ENCODE results near the gene PFKFB4.

PFKFB4 gene

DNA sequence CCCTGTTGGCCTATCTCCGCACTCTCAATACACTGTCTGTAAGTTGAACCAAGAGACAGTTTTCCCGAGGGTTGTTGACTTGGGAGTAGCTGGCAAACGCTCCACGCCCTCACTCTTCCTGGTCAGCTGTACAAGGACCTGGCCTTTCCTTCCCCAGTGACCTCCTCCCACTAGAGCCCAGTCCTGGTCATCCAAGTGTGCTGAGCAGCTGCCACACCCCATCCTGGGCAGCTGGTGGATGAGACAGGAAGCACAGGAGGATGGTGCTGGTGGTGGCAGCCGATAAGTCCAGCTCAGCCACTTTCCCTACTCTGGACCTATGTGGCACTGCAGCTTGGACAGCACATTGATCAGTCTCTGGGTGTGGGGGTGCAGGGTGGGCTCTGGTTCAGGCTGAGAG lies 19.8 kb downstream of the PFKFB4 start:
- H3K27me3 ChIP-seq (ENCODE audit: control insufficient read depth, low read length) = no peaks in the 10 kb centered on the region
- H3K4me2 ChIP-seq (ENCODE audit: low read length) = no peak overlapping the region
- peaks cover 62% of the 10 kb centered on the region for H3K36me3 ChIP-seq (ENCODE audit: control insufficient read depth, low read length)
- H4K20me1 ChIP-seq (ENCODE audit: control insufficient read depth, insufficient read depth, low read depth, low read length) = no peaks in the 10 kb centered on the region
- H3K4me1 ChIP-seq (ENCODE audit: control insufficient read depth, low read length) = no peaks in the 10 kb centered on the region
- TF ChIP-seq EZH2phosphoT487 (IDR thresholded peaks at IDR 0.05; ENCODE audit: borderline replicate concordance, low read length) = no peak
- TF ChIP-seq, protein P1, sequence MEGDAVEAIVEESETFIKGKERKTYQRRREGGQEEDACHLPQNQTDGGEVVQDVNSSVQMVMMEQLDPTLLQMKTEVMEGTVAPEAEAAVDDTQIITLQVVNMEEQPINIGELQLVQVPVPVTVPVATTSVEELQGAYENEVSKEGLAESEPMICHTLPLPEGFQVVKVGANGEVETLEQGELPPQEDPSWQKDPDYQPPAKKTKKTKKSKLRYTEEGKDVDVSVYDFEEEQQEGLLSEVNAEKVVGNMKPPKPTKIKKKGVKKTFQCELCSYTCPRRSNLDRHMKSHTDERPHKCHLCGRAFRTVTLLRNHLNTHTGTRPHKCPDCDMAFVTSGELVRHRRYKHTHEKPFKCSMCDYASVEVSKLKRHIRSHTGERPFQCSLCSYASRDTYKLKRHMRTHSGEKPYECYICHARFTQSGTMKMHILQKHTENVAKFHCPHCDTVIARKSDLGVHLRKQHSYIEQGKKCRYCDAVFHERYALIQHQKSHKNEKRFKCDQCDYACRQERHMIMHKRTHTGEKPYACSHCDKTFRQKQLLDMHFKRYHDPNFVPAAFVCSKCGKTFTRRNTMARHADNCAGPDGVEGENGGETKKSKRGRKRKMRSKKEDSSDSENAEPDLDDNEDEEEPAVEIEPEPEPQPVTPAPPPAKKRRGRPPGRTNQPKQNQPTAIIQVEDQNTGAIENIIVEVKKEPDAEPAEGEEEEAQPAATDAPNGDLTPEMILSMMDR (IDR thresholded peaks at IDR 0.05; ENCODE audit: low read depth, low read length, poor library complexity, severe bottlenecking) = no peak
- H3K27ac ChIP-seq (ENCODE audit: low read depth, low read length) = no peak overlapping the region
- H3K9me2 ChIP-seq (replicated peaks; ENCODE audit: control insufficient read depth, low read length) = no peaks in the 10 kb centered on the region
- H3K4me3 ChIP-seq (ENCODE audit: low read length) = no peak overlapping the region
- no peaks in the 10 kb centered on the region for H3F3A ChIP-seq (ENCODE audit: control insufficient read depth, insufficient read depth)
- H3K79me2 ChIP-seq (ENCODE audit: control insufficient read depth, low read length) = no peaks in the 10 kb centered on the region
- H3K9me3 ChIP-seq (ENCODE audit: control insufficient read depth, insufficient read depth, low read length) = no peaks in the 10 kb centered on the region

DNA sequence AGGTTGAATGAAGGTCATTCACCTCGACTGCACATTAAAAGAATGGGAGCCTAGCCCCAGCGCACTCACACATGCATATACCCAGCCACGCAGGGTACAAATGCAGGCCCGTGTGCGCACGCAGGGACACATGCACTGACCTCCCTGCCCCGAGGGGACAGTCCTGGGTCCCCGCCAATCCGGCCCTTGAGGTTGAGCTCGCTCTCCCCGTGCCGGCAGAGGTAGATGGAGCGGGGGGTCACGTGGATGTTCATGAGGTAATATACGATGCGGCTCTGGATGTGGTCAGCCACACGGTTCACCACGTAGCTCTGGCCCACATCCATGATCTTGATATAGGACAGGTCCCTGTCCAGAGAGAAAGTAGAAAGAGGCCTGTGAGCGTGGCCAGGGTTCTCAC lies 20.5 kb downstream of the PFKFB4 start:
- Histone ChIP-seq H3K27me3 (ENCODE audit: control insufficient read depth, low read length) (no peaks in the 10 kb centered on the region), H3K4me1 (ENCODE audit: control insufficient read depth, low read length) (no peaks in the 10 kb centered on the region), H3K36me3 (ENCODE audit: control insufficient read depth, low read length) (peaks cover 62% of the 10 kb centered on the region)

DNA sequence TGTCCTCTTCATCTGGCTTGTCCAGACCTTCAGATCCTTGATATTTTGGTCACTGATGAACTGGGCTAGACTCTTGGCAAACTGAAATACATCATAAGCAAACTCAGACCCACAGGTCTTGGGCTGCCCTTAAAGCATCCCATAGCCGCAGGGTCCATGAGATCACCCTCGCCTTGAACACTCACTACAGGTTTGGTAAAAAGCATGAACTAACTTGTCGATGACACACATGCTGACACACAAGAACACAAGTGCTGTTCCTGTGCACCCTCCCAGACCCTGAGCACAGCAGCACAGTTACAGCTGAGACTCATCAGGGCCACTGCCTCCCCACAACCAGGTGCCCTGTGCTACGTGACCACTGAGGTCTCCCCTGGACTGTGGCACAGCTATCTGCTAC lies 21.0 kb downstream of the PFKFB4 start:
- TF ChIP-seq, protein P1 (IDR thresholded peaks at IDR 0.05; ENCODE audit: low read depth, low read length, poor library complexity, severe bottlenecking) = no peak
- TF ChIP-seq EZH2phosphoT487 (IDR thresholded peaks at IDR 0.05; ENCODE audit: borderline replicate concordance, low read length) = no peak
- Histone ChIP-seq H3K4me1 (ENCODE audit: control insufficient read depth, low read length) (no peaks in the 10 kb centered on the region), H3K9me2 (replicated peaks; ENCODE audit: control insufficient read depth, low read length) (no peaks in the 10 kb centered on the region), H3K79me2 (ENCODE audit: control insufficient read depth, low read length) (no peaks in the 10 kb centered on the region), H3K9me3 (ENCODE audit: control insufficient read depth, insufficient read depth, low read length) (no peaks in the 10 kb centered on the region), H3F3A (ENCODE audit: control insufficient read depth, insufficient read depth) (no peaks in the 10 kb centered on the region), H3K27ac (ENCODE audit: low read depth, low read length) (no peak overlapping the region), H3K4me2 (ENCODE audit: low read length) (no peak overlapping the region), H3K36me3 (ENCODE audit: control insufficient read depth, low read length) (peaks cover 64% of the 10 kb centered on the region), H3K27me3 (ENCODE audit: control insufficient read depth, low read length) (no peaks in the 10 kb centered on the region), H4K20me1 (ENCODE audit: control insufficient read depth, insufficient read depth, low read depth, low read length) (no peaks in the 10 kb centered on the region), H3K4me3 (ENCODE audit: low read length) (no peak overlapping the region)

More for the DNA sequence above, 20.5 kb downstream of the PFKFB4 start:
- Histone ChIP-seq H3F3A (ENCODE audit: control insufficient read depth, insufficient read depth) (no peaks in the 10 kb centered on the region), H4K20me1 (ENCODE audit: control insufficient read depth, insufficient read depth, low read depth, low read length) (no peaks in the 10 kb centered on the region), H3K27ac (ENCODE audit: low read depth, low read length) (no peak overlapping the region), H3K4me2 (ENCODE audit: low read length) (no peak overlapping the region), H3K9me3 (ENCODE audit: control insufficient read depth, insufficient read depth, low read length) (no peaks in the 10 kb centered on the region), H3K9me2 (replicated peaks; ENCODE audit: control insufficient read depth, low read length) (no peaks in the 10 kb centered on the region), H3K79me2 (ENCODE audit: control insufficient read depth, low read length) (no peaks in the 10 kb centered on the region), H3K4me3 (ENCODE audit: low read length) (no peak overlapping the region)
- TF ChIP-seq, protein P1 (IDR thresholded peaks at IDR 0.05; ENCODE audit: low read depth, low read length, poor library complexity, severe bottlenecking) = no peak
- no peak for TF ChIP-seq EZH2phosphoT487 (IDR thresholded peaks at IDR 0.05; ENCODE audit: borderline replicate concordance, low read length)

DNA sequence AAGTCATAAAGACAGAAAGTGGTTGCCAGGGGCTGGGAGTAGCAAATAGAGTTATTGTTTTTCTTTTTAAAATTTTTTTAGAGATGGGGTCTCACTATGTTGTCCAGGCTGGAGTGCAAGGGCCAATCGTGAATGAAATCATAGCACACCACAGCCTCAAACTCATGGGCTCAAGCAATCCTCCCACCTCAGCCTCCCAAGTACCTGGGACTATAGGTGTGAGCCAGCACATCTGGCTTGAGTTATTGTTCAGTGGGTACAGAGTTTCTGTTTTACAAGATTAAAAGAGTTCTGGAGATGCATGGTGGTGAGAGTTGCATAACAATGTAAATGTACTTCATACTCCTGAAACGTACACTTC lies 23.6 kb downstream of the PFKFB4 start:
- no peak overlapping the region for H3K4me3 ChIP-seq (ENCODE audit: low read length)
- no peak overlapping the region for H3K27ac ChIP-seq (ENCODE audit: low read depth, low read length)
- H3K9me3 ChIP-seq (ENCODE audit: control insufficient read depth, insufficient read depth, low read length) = no peaks in the 10 kb centered on the region
- no peaks in the 10 kb centered on the region; the same call in 1 of the 2 replicates for H3F3A ChIP-seq (ENCODE audit: control insufficient read depth, insufficient read depth)
- TF ChIP-seq, protein P1 (IDR thresholded peaks at IDR 0.05; ENCODE audit: low read depth, low read length, poor library complexity, severe bottlenecking) = no peak
- no peak for TF ChIP-seq EZH2phosphoT487 (IDR thresholded peaks at IDR 0.05; ENCODE audit: borderline replicate concordance, low read length)
- H3K4me1 ChIP-seq (ENCODE audit: control insufficient read depth, low read length) = no peaks in the 10 kb centered on the region
- H3K79me2 ChIP-seq (ENCODE audit: control insufficient read depth, low read length) = no peaks in the 10 kb centered on the region
- H3K4me2 ChIP-seq (ENCODE audit: low read length) = no peak overlapping the region
- no peaks in the 10 kb centered on the region for H3K9me2 ChIP-seq (replicated peaks; ENCODE audit: control insufficient read depth, low read length)
- H3K36me3 ChIP-seq (ENCODE audit: control insufficient read depth, low read length) = peaks cover 55% of the 10 kb centered on the region
- no peaks in the 10 kb centered on the region for H3K27me3 ChIP-seq (ENCODE audit: control insufficient read depth, low read length)
- H4K20me1 ChIP-seq (ENCODE audit: control insufficient read depth, insufficient read depth, low read depth, low read length) = no peaks in the 10 kb centered on the region
